CD14-positive monocyte (primary cell): ENCODE measurements around the gene TEKT1. TPM values are rescaled to one million over a fixed set of nuclear protein-coding genes. Genes with fewer than 3 reads are reported as not detected.
A peak's percentile ranks its signal among the peaks of the same experiment; 100 is the strongest.

Experiments used
- DNase-seq, 3 donors: peaks; one replicate each; pipeline ENCODE4 v3.0.0-alpha.2; 2011 to 2022
- H2AFZ ChIP-seq: 2 replicates; pipeline ENCODE4 v1.6.0; 2012; ENCODE audit warnings: mild to moderate bottlenecking, low read depth, low read length, inconsistent platforms; ENCODE audit not compliant: insufficient read depth, poor library complexity, severe bottlenecking
- H3K27ac ChIP-seq, 2 donors: 1 replicate in 1 of 2; 2 replicates in 1 of 2; pipeline ENCODE4 v1.5.1; 2012 to 2013; ENCODE audit warnings: low read length in 2 of 2, control low read depth in 1 of 2, inconsistent platforms in 1 of 2, low read depth in 1 of 2, mild to moderate bottlenecking in 1 of 2
- H3K27me3 ChIP-seq, 2 donors: one replicate each; pipeline versions ENCODE4 v1.6.0 to v1.6.1; 2011 to 2013; ENCODE audit warnings: low read length in 2 of 2; ENCODE audit not compliant: control insufficient read depth in 2 of 2, insufficient read depth in 2 of 2
- H3K36me3 ChIP-seq, 2 donors: replicated peaks in 1 of 2; 1 replicate in 1 of 2; 2 replicates in 1 of 2; pipeline versions ENCODE4 v1.5.1 to v1.6.1; 2012 to 2013; ENCODE audit warnings: low read length in 2 of 2, control low read depth in 1 of 2, inconsistent platforms in 1 of 2, mild to moderate bottlenecking in 1 of 2; ENCODE audit not compliant: insufficient read depth in 2 of 2, control insufficient read depth in 1 of 2
- H3K4me1 ChIP-seq, 2 donors: 1 replicate in 1 of 2; 2 replicates in 1 of 2; pipeline versions ENCODE4 v1.5.1 to v1.6.1; 2012 to 2013; ENCODE audit warnings: low read length in 2 of 2, control low read depth in 1 of 2, inconsistent platforms in 1 of 2, mild to moderate bottlenecking in 1 of 2, moderate library complexity in 1 of 2; ENCODE audit not compliant: insufficient read depth in 2 of 2, control insufficient read depth in 1 of 2
- H3K4me2 ChIP-seq: replicated peaks from 2 replicates; pipeline ENCODE3; 2012; ENCODE audit warnings: low read length, moderate library complexity, mild to moderate bottlenecking; ENCODE audit not compliant: poor library complexity, severe bottlenecking; ENCODE audit errors: extremely low read depth
- H3K4me3 ChIP-seq, 3 experiments: fragments of 200-600 bp in 1 of 3; sonication (generic) in 1 of 3; replicated peaks in 1 of 3; 1 replicate in 2 of 3; 2 replicates in 1 of 3; pipeline ENCODE4 v1.5.1; 2011 to 2013; ENCODE audit warnings: low read length in 3 of 3, mild to moderate bottlenecking in 3 of 3, control low read depth in 2 of 3, low read depth in 2 of 3, inconsistent platforms in 1 of 3, moderate library complexity in 1 of 3
- H3K79me2 ChIP-seq: 2 replicates; pipeline ENCODE4 v1.6.0; 2012; ENCODE audit warnings: mild to moderate bottlenecking, control low read depth, inconsistent platforms, low read length, moderate library complexity; ENCODE audit not compliant: insufficient read depth
- H3K9ac ChIP-seq: 2 replicates; pipeline ENCODE4 v1.6.0; 2017; ENCODE audit warnings: low read length, mild to moderate bottlenecking; ENCODE audit not compliant: insufficient read depth, poor library complexity, severe bottlenecking
- H3K9me3 ChIP-seq, 2 donors: replicated peaks in 1 of 2; 1 replicate in 1 of 2; 2 replicates in 1 of 2; pipeline versions ENCODE4 v1.5.1 to v1.6.1; 2012 to 2013; ENCODE audit warnings: low read length in 2 of 2, control low read depth in 1 of 2; ENCODE audit not compliant: control insufficient read depth in 1 of 2, insufficient read depth in 1 of 2
- H4K20me1 ChIP-seq: 2 replicates; pipeline ENCODE4 v1.6.0; 2012; ENCODE audit warnings: mild to moderate bottlenecking, low read length, control low read depth, moderate library complexity; ENCODE audit not compliant: insufficient read depth
- H3K27ac Mint-ChIP-seq, 7 donors: one replicate each; pipeline ENCODE4 v1.8.0; 2020; ENCODE audit warnings: mild to moderate bottlenecking in 7 of 7, mixed read lengths in 7 of 7, moderate library complexity in 6 of 7, inconsistent platforms in 2 of 7
- H3K27me3 Mint-ChIP-seq, 3 donors: one replicate each; pipeline ENCODE4 v1.8.0; 2021 to 2022; ENCODE audit warnings: low read depth in 3 of 3, mild to moderate bottlenecking in 3 of 3, mixed read lengths in 3 of 3, moderate library complexity in 3 of 3, inconsistent platforms in 1 of 3
- H3K36me3 Mint-ChIP-seq, 2 donors: one replicate each; pipeline ENCODE4 v1.8.0; 2020; ENCODE audit warnings: mixed read lengths in 2 of 2, inconsistent platforms in 1 of 2, mild to moderate bottlenecking in 1 of 2
- H3K4me1 Mint-ChIP-seq: one replicate; pipeline ENCODE4 v1.8.0; 2020; ENCODE audit warnings: mild to moderate bottlenecking, mixed read lengths
- H3K4me3 Mint-ChIP-seq, 2 donors: one replicate each; pipeline ENCODE4 v1.8.0; 2020; ENCODE audit warnings: mild to moderate bottlenecking in 2 of 2, mixed read lengths in 2 of 2, moderate library complexity in 1 of 2
- H3K9me3 Mint-ChIP-seq, 7 donors: one replicate each; pipeline ENCODE4 v1.8.0; 2020 to 2022; ENCODE audit warnings: mixed read lengths in 7 of 7, mild to moderate bottlenecking in 6 of 7, moderate library complexity in 6 of 7, inconsistent platforms in 2 of 7
- WGBS: methylation state at CpG from one replicate; pipeline ENCODE4 v1.1.5; 2013; ENCODE audit warnings: missing lambda C conversion rate; ENCODE audit not compliant: insufficient coverage; 5-methylcytosine and 5-hydroxymethylcytosine counted together
- intact Hi-C, 2 donors: fragments of 100-400 bp; cut with micrococcal nuclease; formaldehyde crosslinking; loops; one replicate each; pipeline versions ENCODE4 v1.15.0 to v1.15.1; 2023
- polyA plus RNA-seq, 3 donors: library from polyadenylated mRNA; depleted of rRNA in 1 of 3; unstranded in 2 of 3; stranded (reverse) in 1 of 3; fragments of 300-500 nt in 2 of 3; fragments of >200 nt in 1 of 3; fragmentation: Illumina TruSeq in 2 of 3; gene quantifications; 1 replicate in 2 of 3; 2 replicates in 1 of 3; pipeline ENCODE4 v1.2.3, GENCODE V29; 2012 to 2021
- small RNA-seq: library from RNA; depleted of rRNA; stranded (forward); fragments of <200 nt; gene quantifications from one replicate; pipeline ENCODE3, GENCODE V24; 2012; ENCODE audit warnings: low read depth; ENCODE audit not compliant: insufficient read length
- TF ChIP-seq, protein P1 (sequence below): fragments of 200-600 bp; IDR thresholded peaks from one replicate; pipeline ENCODE4 v1.8.0; 2022; ENCODE audit warnings: antibody characterized with exemption, mild to moderate bottlenecking

TEKT1 gene
- polyA plus RNA-seq, 3 donors: not detected

DNA sequence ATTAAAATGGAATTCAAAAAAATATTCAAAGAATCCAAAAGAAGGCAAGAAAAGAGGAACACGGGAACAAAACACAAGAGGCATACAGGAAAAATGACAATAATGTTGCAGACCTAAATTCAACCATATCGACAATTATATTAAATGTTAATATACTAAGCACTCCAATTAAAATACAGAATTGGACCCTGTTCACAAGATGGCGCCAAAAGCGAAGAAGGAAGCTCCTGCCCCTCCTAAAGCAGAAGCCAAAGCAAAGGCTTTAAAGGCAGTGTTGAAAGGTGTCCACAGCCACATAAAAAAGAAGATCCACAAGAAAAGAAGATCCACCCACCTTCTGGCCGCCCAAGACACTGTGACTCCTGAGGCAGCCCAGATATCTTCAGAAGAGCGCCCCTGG lies 82.0 kb downstream of the TEKT1 start:
- H3K27me3 ChIP-seq: no peaks in the 10 kb centered on the region
- intact Hi-C loops: no loop called here
- peak in 1 of 3 donors; percentile 7 for DNase-seq
- no peak overlapping the region for H3K27ac Mint-ChIP-seq
- no peak overlapping the region for H3K4me3 Mint-ChIP-seq
- no peaks in the 10 kb centered on the region for H3K79me2 ChIP-seq
- peaks cover 3 to 14% (median 4%) of the 10 kb centered on the region in 3 donors for H3K27me3 Mint-ChIP-seq
- WGBS: 55% methylated on average over 3 of the region's 6 CpGs
- no peak overlapping the region for H3K9ac ChIP-seq
- no peaks in the 10 kb centered on the region for H3K36me3 ChIP-seq
- no peaks in the 10 kb centered on the region for H3K9me3 ChIP-seq
- peaks cover 25 to 28% of the 10 kb centered on the region in 2 donors for H3K4me1 ChIP-seq
- no peak overlapping the region for H2AFZ ChIP-seq
- no peaks in the 10 kb centered on the region for H3K9me3 Mint-ChIP-seq
- no peak overlapping the region for H3K4me3 ChIP-seq
- TF ChIP-seq, protein P1, sequence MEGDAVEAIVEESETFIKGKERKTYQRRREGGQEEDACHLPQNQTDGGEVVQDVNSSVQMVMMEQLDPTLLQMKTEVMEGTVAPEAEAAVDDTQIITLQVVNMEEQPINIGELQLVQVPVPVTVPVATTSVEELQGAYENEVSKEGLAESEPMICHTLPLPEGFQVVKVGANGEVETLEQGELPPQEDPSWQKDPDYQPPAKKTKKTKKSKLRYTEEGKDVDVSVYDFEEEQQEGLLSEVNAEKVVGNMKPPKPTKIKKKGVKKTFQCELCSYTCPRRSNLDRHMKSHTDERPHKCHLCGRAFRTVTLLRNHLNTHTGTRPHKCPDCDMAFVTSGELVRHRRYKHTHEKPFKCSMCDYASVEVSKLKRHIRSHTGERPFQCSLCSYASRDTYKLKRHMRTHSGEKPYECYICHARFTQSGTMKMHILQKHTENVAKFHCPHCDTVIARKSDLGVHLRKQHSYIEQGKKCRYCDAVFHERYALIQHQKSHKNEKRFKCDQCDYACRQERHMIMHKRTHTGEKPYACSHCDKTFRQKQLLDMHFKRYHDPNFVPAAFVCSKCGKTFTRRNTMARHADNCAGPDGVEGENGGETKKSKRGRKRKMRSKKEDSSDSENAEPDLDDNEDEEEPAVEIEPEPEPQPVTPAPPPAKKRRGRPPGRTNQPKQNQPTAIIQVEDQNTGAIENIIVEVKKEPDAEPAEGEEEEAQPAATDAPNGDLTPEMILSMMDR: no peak
- H3K36me3 Mint-ChIP-seq: no peaks in the 10 kb centered on the region
- H3K4me1 Mint-ChIP-seq: peaks cover 35% of the 10 kb centered on the region
- no peak overlapping the region for H3K27ac ChIP-seq
- no peak overlapping the region for H3K4me2 ChIP-seq
- no peaks in the 10 kb centered on the region for H4K20me1 ChIP-seq

DNA sequence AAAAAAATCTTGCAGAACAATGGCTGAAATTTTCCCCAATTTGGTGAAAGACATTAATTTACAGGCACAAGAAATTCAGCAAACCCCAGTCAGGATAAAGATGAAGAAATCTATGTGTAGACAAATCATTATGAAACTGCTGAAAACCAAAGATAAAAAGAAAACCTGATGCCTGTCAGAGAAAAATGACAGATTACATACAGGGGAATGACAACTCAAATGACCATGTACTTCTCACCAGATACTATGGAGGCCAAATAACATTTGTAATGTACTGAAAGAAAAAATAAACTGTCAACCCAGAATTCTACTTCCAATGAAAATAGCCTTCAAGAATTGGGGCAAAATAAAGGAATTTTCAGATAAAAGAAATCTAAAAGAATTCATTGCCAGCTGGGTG lies 82.9 kb downstream of the TEKT1 start:
- intact Hi-C loops: no loop called here
- H3K27ac ChIP-seq: no peak overlapping the region
- H3K4me1 ChIP-seq: peaks cover 21 to 24% of the 10 kb centered on the region in 2 donors
- H3K27me3 ChIP-seq: peaks cover 0 to 2% of the 10 kb centered on the region in 2 donors
- no peak overlapping the region for H2AFZ ChIP-seq
- DNase-seq: no peak
- H3K27me3 Mint-ChIP-seq: peaks cover 4 to 14% (median 5%) of the 10 kb centered on the region in 3 donors
- no peak overlapping the region for H3K4me3 Mint-ChIP-seq
- no peaks in the 10 kb centered on the region for H3K36me3 Mint-ChIP-seq
- H3K4me2 ChIP-seq: no peak overlapping the region
- TF ChIP-seq, protein P1: no peak
- H3K4me3 ChIP-seq: no peak overlapping the region
- no peak overlapping the region for H3K27ac Mint-ChIP-seq
- H3K36me3 ChIP-seq: no peaks in the 10 kb centered on the region
- no peaks in the 10 kb centered on the region for H4K20me1 ChIP-seq
- H3K9me3 ChIP-seq: no peaks in the 10 kb centered on the region
- H3K9me3 Mint-ChIP-seq: no peaks in the 10 kb centered on the region
- H3K79me2 ChIP-seq: no peaks in the 10 kb centered on the region
- peaks cover 30% of the 10 kb centered on the region for H3K4me1 Mint-ChIP-seq
- no peak overlapping the region for H3K9ac ChIP-seq

Small RNA genes lying within 50 kb of the gene (small RNA-seq; reads per million reads assigned to genes)
- not detected for gene AC004706.2

Other genes starting within 250 kb of the TEKT1 start
- 1 to 10 TPM; 1.7 to 6.6 (median 3.5) TPM for gene KIAA0753, start 191.0 kb downstream of the TEKT1 start, polyA plus RNA-seq
- gene TXNDC17, start 190.7 kb downstream of the TEKT1 start, polyA plus RNA-seq: 100 to 1,000 TPM in 2 of 3 donors, 10 to 100 TPM in 1; 88.8 to 357 (median 319) TPM
- 10 to 100 TPM in 2 of 3 donors, 1 to 10 TPM in 1; 6.8 to 38.2 (median 33.6) TPM for gene MED31, start 180.1 kb downstream of the TEKT1 start, polyA plus RNA-seq
- gene C17orf100, start 180.0 kb downstream of the TEKT1 start, polyA plus RNA-seq: 1 to 10 TPM in 2 of 3 donors, under 1 TPM in 1; 0.51 to 1.8 (median 1.2) TPM
- not detected for gene SLC13A5, start 118.4 kb downstream of the TEKT1 start, polyA plus RNA-seq
- 10 to 100 TPM; 28.4 to 45.9 (median 31.9) TPM for gene XAF1, start 75.7 kb downstream of the TEKT1 start, polyA plus RNA-seq
- gene FBXO39, start 55.5 kb downstream of the TEKT1 start, polyA plus RNA-seq: under 1 TPM in 1 of 3 donors, not detected in 2; 0.12 TPM
- gene ALOX12, start 164.3 kb upstream of the TEKT1 start, polyA plus RNA-seq: 1 to 10 TPM in 1 of 3 donors, under 1 TPM in 1, not detected in 1; 0.29 to 1.2 TPM
- gene RNASEK, start 180.9 kb upstream of the TEKT1 start, polyA plus RNA-seq: 1,000 to 10,000 TPM in 2 of 3 donors, 100 to 1,000 TPM in 1; 724 to 1,383 (median 1,057) TPM
- under 1 TPM in 1 of 3 donors, not detected in 2; 0.06 TPM for gene BCL6B, start 191.3 kb upstream of the TEKT1 start, polyA plus RNA-seq
- gene SLC16A13, start 204.3 kb upstream of the TEKT1 start, polyA plus RNA-seq: 1 to 10 TPM in 2 of 3 donors, under 1 TPM in 1; 0.93 to 3.1 (median 2.2) TPM
- not detected for gene SLC16A11, start 212.4 kb upstream of the TEKT1 start, polyA plus RNA-seq
- gene CLEC10A, start 248.5 kb upstream of the TEKT1 start, polyA plus RNA-seq: 10 to 100 TPM; 22.7 to 69.4 (median 61.9) TPM